Activated CD4-positive, alpha-beta T cell treated with anti-CD3 and anti-CD28 coated beads for 48 hours (primary cell): Measurements from ENCODE around the gene LYPLAL1.
"Not testable (repeated sequence)": the region's sequence is repeated elsewhere in the genome, so short reads cannot be mapped to it uniquely, and the experiment has no call there.

Source experiments
- DNase-seq: peaks from one replicate; pipeline ENCODE4 v3.0.0-alpha.2; 2020

Gene LYPLAL1

DNA sequence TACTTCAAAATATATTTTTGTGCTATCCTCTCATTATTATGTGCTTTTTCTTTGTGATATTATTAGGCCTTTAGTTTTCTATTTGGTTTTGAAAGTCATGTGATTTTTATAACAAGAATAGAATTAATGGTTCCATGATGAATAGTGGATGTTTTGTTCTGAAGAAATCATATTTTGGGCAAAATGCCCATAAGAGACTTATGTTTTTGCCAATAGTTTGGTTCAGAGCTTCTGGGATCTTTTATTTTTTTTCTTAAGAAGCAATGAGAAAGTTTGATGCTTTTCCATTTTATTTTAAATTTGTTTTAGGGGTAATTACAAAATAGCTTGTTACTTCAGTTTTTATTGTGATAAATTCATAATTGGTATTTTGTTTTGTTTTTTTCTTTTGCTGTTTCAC lies 49.8 kb downstream of the LYPLAL1 start:
- DNase-seq: no peak

DNA sequence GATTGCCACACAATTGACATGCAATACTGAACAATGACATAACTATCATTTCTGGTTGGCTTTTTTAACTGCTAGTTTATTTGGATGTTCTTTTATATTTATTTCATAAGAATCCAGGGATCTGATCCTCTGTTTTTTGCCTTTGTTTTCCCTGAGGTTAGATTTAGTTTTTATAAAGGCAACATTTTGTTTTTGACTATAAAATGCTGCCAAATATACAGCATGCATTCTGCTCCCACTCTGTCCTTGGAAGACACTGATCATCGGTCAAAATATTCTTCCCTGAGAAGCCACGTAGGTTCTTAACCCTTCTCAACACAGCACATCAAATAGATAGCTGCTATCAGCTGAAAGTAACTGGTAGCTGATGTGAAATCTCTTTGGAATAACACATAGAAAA lies 52.5 kb downstream of the LYPLAL1 start:
- DNase-seq: no peak

DNA sequence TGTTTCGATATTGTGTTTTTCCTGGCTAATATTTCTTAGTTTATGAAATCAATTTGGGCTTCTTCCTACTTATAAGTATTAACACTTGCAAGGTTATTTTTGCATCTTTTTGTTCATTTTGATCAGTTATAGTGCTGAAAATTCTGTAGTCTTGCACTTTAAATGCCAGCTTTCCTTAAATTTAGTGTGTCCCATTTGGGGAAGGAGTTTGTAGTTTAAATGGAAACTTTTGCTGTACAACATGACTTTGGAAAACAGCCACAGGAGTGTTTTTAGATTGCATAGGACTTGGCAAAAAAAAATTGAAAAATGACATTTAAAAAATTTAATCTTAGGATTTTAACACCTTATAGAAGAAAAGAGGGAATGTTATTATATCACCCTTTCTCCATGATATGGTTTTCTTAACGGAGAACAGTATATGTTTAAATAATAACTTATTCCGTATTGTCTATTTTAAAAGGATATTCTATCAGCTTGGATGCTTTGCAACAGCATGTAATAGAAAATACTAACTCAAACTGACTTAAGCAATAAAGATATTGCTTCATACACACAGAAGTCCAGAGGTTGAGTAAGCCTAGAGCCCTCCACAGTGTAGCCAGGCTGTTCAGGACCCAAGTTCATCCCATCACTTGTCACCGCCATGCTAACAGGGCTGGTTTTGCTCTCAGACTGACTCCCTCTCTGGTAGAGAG lies 53.8 kb downstream of the LYPLAL1 start:
- DNase-seq: no peak

DNA sequence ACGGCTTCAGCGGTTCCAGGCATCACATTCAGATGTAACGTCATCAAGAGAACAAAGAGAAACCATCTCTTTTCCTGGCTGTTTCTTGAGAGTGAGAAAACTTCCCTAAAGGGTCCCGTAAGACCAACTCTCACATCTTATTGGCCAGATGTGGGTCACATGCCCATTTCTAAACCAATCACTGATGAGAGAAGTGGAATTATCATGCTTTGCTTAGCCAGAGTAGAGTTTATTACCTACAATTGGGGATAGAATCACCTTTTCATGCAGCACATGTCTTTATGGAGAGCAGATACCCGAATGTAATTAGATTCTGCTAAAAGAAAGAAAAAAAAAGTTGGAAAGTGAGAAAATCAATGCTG lies 54.4 kb downstream of the LYPLAL1 start:
- no peak for DNase-seq

DNA sequence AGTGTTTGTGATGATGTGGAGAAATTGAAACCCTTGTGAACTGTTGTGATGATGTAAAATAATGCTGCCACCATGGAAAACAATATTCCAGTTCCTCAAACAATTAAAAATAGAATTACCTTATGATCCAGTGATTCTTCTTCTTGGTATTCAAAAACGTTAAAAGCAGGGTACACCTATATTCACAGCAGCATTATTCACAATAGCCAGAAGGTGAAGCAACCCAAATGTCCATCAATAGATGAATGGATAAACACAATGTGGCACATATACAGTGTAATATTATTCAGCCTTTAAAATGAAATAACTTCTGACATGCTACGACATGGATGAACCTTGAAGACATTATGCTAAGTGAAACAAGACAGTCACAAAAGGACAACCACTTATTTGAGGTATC lies 59.2 kb downstream of the LYPLAL1 start:
- DNase-seq: no peak

DNA sequence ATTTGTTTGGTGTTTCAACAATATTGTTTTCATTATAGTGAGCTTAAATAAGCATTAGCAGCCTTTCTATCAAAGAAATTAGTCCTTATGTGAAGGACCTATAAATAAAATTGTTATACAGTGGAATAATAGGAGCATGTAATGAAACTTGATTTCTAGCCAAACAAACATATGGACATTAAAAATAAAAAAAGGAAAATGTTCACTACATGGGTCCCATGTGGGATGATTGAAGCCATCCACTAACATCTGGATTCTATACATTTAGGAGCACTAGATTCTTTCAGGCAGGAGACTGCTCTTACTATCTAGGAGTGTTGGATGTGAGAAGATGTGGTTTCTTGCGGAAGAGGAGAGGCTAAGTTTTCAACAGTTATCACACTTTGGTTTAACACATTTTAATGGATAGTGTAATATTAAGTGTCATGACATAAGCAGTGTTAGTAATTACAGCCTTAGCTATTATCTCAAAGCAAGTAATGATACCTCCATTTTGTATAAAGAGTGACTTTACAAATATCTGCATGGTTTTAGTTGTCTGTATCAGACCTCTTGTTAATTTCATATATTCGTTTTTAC lies 62.3 kb downstream of the LYPLAL1 start:
- no peak for DNase-seq

DNA sequence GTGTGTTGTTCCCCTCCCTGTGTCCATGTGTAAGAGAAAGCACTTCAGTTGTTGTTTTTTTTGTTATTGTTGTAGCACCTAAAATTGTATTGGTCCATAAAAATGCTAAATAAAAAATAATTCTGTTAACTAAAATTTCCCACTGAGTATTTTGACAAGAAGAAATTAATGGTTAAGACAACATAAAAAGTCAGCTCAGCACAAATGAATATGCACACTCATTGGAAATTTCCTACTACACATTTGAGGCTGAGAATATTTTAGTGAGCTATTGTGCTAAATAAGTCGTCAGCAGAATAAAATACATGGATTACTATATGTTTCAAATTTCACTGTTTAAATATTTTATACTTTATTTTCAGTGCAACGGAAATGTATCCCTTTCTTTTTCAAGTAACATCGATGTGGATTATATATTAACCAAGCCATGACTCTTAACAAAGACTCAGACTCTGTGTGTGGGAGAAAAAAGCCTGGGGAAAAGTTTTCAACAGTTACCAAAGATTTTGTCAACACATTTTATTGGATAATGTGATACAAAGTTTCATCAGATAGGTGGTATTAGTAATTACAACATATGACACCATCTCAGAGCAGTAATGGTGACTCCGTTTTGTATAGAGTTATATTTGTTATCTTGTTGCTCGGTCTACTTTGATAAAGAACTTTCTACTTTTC lies 63.4 kb downstream of the LYPLAL1 start:
- no peak for DNase-seq

DNA sequence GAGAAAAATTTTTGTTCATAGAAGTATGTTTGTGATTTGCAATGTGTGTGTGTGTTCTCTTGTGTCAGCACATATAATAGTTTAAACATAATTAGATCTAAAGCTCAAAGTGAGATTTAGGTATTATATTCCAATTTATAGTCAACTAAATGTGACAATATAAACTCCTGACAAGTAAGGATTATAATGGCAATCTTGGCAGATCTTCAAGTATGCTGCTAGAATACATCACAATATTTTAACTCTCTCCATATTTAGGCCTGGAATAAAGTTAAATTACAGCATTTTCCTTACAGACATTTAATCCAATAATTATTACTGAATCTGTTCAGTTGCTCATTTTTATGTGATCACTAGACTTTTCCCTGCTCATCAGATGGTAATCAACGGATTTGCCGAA lies 65.8 kb downstream of the LYPLAL1 start:
- no peak for DNase-seq

DNA sequence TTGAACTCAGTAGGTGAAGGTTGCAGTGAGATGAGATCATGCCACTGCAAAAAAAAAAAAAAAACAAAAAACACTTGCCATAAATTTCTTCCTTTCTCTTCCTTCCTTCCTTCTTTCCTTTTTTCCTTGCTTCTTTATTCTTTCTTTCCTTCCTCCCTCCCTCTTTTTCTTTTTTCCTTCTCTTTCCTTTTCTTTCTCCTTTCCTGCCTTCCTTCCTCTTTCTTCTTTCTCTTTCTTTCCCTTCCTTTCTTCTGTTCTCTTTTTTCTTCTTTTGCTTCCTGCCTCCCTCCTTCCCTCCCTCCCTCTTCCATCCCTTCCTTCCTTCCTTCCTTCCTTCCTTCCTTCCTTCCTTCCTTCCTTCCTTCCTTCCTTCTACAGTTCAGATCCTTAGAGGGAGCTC lies 71.2 kb downstream of the LYPLAL1 start:
- DNase-seq: no peak

DNA sequence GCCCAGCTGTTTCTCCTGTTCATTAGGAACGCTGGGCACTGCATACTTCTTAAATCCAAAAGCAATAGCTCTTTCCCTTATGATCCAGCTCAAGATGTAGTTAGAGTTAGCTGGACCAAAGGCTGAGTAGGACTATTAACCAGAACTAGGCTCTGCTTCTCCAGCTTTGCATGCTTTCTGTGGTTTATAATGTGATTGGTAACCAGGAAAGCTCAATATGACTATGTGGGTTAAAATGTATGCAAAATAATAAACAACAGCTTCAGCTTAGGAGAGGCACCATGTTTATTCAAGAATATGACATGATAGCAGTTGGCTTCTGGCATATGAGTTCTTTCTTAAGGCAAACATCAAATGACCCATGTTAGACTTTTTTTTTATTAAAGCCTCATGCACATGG lies 73.8 kb downstream of the LYPLAL1 start:
- DNase-seq: no peak

DNA sequence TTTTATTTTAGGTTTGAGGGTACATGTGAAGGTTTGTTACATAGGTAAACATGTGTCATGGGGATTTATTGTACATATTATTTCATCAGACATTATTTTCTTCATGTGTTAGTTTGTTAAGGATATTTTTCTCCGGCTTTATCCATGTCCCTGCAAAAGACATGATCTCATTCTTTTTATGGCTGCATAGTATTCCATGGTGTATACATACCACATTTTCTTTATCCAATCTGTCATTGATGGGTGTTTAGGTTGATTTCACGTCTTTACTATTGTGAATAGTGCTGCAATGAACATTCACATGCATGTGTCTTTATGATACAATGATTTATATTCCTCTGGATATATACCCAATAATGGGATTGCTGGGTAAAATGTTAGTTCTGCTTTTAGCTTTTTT lies 76.8 kb downstream of the LYPLAL1 start:
- not testable (repeated sequence) for DNase-seq

DNA sequence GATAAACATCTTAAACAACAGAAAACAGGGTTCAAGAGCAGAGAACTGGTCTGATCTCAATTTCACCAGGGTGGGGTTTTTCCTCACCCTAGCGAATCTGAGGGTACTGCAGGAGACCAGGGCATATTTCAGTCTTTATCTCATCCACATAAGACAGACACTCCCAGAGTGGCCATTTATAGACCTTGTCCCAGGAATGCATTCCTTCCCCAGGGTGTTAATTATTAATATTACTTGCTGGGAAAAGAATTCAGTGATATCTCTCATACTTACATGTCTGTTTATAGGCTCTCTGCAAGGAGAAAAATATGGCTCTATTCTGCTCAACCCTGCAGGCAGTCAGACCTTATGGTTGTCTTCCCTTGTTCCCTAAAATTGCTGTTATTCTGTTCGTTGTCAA lies 84.1 kb downstream of the LYPLAL1 start:
- no peak for DNase-seq

DNA sequence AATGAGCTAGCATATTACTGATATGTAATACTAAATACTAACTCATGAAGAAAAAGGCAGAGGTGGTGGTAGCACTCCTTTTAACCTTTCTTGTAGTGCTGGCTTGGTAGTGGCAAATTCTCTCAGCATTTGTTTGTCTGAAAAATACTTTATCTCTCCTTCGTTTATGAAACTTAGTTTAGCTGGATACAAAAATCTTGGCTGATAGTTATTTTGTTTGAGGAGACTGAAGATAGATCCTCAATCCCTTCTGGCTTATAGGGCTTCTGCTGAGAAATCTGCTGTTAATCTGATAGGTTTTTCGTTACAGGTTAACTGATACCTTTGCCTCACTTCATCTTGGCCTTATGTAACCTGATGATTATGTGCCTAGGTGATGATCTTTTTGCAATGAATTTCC lies 87.8 kb downstream of the LYPLAL1 start:
- DNase-seq: no peak
